ENCODE results near the gene TMUB1. TPM values are rescaled to one million over a fixed set of nuclear protein-coding genes. Genes with fewer than 3 reads are reported as not detected.

Gene TMUB1
- total and polyA plus RNA-seq, 2 experiments from 2014 or later, result 45.0 to 83.1 TPM

DNA sequence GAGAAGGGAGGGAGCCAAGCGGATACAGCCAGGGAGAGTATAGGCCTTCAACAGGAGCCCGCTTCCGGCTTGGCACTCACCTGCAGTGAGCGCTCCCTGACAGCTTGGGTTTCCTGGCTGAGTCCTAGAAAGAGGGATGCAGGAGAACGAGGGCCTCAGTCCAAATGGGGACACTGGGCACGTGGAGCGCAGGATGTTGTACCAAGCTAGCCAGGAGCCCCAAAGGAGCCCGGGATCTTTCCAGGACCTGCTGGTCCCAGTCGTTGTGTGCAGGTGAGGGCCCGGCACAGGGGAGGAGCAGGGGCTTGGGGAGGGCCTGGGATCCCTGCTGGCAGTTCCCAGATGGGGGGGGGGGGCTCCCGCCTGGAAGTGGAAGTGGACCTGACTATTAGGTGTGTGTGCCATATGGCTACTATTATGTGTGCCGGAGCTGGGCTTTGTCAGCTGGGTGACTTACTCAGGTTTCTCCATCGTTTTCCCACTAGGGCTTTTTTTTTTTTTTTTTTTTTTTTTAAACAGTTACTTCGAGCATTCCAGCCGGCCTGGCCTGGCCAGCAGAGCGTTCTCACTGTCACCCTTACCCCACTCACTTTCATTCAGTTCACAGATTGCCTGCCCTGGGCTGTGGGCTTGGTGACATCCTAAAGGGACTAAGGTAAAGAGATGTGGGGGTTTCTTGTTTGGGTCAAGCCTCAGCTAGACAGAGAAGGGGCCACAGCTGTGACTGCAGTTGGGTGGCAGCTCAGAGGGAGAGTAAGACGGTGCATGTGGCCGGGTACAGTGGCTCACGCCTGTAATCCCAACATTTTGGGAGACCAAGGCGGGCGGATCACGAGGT, 6.8 kb upstream of the TMUB1 start:
- H3K27ac ChIP-seq, result peak overlapping the region; percentile 83
- no peak for TF ChIP-seq EZH2phosphoT487 (IDR thresholded peaks at IDR 0.05; ENCODE audit: low read depth, severe bottlenecking, unreplicated experiment)
- TF ChIP-seq, protein P1, sequence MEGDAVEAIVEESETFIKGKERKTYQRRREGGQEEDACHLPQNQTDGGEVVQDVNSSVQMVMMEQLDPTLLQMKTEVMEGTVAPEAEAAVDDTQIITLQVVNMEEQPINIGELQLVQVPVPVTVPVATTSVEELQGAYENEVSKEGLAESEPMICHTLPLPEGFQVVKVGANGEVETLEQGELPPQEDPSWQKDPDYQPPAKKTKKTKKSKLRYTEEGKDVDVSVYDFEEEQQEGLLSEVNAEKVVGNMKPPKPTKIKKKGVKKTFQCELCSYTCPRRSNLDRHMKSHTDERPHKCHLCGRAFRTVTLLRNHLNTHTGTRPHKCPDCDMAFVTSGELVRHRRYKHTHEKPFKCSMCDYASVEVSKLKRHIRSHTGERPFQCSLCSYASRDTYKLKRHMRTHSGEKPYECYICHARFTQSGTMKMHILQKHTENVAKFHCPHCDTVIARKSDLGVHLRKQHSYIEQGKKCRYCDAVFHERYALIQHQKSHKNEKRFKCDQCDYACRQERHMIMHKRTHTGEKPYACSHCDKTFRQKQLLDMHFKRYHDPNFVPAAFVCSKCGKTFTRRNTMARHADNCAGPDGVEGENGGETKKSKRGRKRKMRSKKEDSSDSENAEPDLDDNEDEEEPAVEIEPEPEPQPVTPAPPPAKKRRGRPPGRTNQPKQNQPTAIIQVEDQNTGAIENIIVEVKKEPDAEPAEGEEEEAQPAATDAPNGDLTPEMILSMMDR (IDR thresholded peaks at IDR 0.05; ENCODE audit: poor library complexity), result no peak
- TF ChIP-seq EZH2 (IDR thresholded peaks at IDR 0.05; ENCODE audit: borderline replicate concordance), result no peak
- no peaks in the 10 kb centered on the region for H3K9me2 ChIP-seq (replicated peaks; ENCODE audit: insufficient read depth)
- H3K9me3 ChIP-seq (ENCODE audit: low read depth), result no peaks in the 10 kb centered on the region
- H3K36me3 ChIP-seq (replicated peaks; ENCODE audit: insufficient read depth, low read depth), result no peaks in the 10 kb centered on the region
- H3K27me3 ChIP-seq, result no peaks in the 10 kb centered on the region
- H4K20me1 ChIP-seq (ENCODE audit: insufficient read depth, poor library complexity, severe bottlenecking), result peaks cover 66% of the 10 kb centered on the region
- WGBS (ENCODE audit: low lambda C conversion rate, missing lambda C conversion rate), result 82% methylated on average over 21 of the region's 22 CpGs
- H3K4me3 ChIP-seq, result no peak overlapping the region
- peak; percentile 8 for DNase-seq (ENCODE audit: low spot score)
- H2AFZ ChIP-seq, result no peak overlapping the region
- peaks cover 83% of the 10 kb centered on the region for H3K79me2 ChIP-seq
- peaks cover 38% of the 10 kb centered on the region for H3K4me1 ChIP-seq (ENCODE audit: insufficient read depth)
- H3K4me2 ChIP-seq, result peak overlapping the region; percentile 100

DNA sequence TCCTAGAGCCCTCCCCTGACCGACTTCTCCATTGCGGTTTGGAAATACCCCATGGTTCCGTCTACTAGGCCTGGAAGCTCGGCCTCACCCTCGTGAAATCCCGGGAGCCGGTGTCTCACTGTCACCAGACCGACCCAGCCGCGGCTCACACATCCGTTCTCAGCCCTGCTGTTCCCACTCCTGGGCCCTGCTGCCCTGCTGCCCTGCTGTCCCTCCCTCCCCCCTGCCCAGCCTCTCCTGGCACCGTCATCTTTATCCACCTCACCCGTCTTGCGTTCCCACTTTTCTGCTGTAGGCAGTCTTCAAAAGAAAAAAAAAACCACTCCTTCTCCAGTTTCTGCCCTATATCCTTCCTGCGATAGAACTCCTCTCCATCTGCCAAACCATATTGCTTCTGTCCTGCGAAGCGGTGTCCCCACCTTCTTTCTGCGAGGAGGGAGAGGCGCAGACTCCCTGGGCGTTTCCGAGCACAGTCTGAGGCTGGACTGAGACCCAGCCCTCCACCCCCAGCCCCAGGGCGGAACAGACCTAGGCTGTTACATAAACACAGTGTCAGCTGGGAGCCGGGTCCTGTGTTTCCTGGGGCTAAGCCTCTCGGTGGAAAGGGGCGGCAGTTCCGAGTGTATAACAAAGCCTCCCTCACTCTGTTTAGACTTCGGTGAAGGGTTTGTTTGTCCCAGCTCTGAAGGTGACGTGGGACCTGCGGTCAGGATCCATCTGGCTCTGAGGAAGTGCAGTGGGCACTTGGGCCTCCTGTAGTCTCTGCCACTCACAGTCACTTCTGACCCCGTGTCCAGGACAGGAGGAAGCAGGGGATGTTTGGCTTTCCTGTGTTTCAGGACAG, 5.8 kb upstream of the TMUB1 start:
- TF ChIP-seq EZH2 (IDR thresholded peaks at IDR 0.05; ENCODE audit: borderline replicate concordance), result no peak
- TF ChIP-seq, protein P1 (IDR thresholded peaks at IDR 0.05; ENCODE audit: poor library complexity), result no peak
- no peak for TF ChIP-seq EZH2phosphoT487 (IDR thresholded peaks at IDR 0.05; ENCODE audit: low read depth, severe bottlenecking, unreplicated experiment)
- no peak overlapping the region for H3K4me3 ChIP-seq
- DNase-seq (ENCODE audit: low spot score), result peak; percentile 74
- peak overlapping the region; percentile 83 for H3K27ac ChIP-seq
- H3K4me1 ChIP-seq (ENCODE audit: insufficient read depth), result peaks cover 38% of the 10 kb centered on the region
- H4K20me1 ChIP-seq (ENCODE audit: insufficient read depth, poor library complexity, severe bottlenecking), result peaks cover 61% of the 10 kb centered on the region
- peaks cover 73% of the 10 kb centered on the region for H3K79me2 ChIP-seq
- peak overlapping the region; percentile 100 for H3K4me2 ChIP-seq
- no peaks in the 10 kb centered on the region for H3K36me3 ChIP-seq (replicated peaks; ENCODE audit: insufficient read depth, low read depth)
- WGBS (ENCODE audit: low lambda C conversion rate, missing lambda C conversion rate), result 32% methylated on average over 26 of the region's 30 CpGs
- no peak overlapping the region for H2AFZ ChIP-seq
- no peaks in the 10 kb centered on the region for H3K9me2 ChIP-seq (replicated peaks; ENCODE audit: insufficient read depth)
- H3K9me3 ChIP-seq (ENCODE audit: low read depth), result no peaks in the 10 kb centered on the region
- H3K27me3 ChIP-seq, result no peaks in the 10 kb centered on the region

DNA sequence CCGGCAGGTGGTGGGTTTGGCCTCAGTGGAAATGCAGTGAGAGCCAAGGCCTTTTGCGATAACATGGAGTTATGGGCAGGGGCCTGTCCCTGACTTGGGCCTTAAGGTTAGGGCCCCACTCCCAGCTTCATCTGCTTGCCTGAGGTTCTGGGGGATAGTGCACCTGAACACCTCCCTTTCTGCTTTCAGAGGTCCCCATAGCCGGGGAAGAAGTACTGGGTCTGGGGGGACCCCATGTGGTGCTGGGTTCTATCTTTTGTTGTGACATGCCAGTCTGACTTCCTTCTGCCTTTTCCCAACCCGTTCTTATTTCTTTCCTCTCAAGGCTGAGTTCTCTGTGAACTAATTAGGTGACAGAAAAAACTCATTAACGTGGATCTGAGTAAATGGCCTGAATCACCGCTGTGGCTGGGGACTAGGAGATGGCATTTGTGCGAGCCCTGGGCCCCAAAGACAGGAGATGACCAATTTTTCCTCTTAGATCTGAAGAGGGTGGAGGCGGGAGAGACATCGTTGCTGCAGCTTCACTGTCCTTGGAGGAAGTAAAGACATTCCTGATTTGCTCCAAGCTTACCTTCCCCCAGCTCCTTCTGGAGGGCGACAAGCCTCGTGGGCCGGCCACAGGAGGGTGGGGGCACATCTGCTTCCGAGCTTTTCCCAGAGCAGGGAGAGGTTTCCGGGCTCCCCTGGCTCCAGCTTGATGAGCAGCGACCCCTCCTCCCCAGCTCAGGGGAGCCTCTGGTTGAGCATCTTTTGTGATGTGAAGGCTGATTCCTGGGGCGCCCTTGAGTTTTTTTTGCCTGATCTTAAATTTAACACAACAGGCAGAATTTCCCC, 4.9 kb upstream of the TMUB1 start:
- Histone ChIP-seq H3K27me3 (no peaks in the 10 kb centered on the region), H3K4me3 (peak overlapping the region; percentile 95), H3K9me2 (replicated peaks; ENCODE audit: insufficient read depth) (no peaks in the 10 kb centered on the region), H2AFZ (no peak overlapping the region), H3K4me2 (peak overlapping the region; percentile 100), H3K4me1 (ENCODE audit: insufficient read depth) (peaks cover 43% of the 10 kb centered on the region), H3K79me2 (peaks cover 65% of the 10 kb centered on the region), H4K20me1 (ENCODE audit: insufficient read depth, poor library complexity, severe bottlenecking) (peaks cover 52% of the 10 kb centered on the region), H3K36me3 (replicated peaks; ENCODE audit: insufficient read depth, low read depth) (no peaks in the 10 kb centered on the region), H3K27ac (peak overlapping the region; percentile 83), H3K9me3 (ENCODE audit: low read depth) (no peaks in the 10 kb centered on the region)
- TF ChIP-seq EZH2phosphoT487 (IDR thresholded peaks at IDR 0.05; ENCODE audit: low read depth, severe bottlenecking, unreplicated experiment), result no peak
- TF ChIP-seq, protein P1 (IDR thresholded peaks at IDR 0.05; ENCODE audit: poor library complexity), result no peak
- TF ChIP-seq EZH2 (IDR thresholded peaks at IDR 0.05; ENCODE audit: borderline replicate concordance), result no peak
- WGBS (ENCODE audit: low lambda C conversion rate, missing lambda C conversion rate), result 46% methylated on average over 16 of the region's 16 CpGs
- DNase-seq (ENCODE audit: low spot score), result no peak

Measured in hepatocyte (in vitro differentiated cells).